H1 (cell line): ENCODE results near the gene GNAS. TPM values are rescaled to one million over a fixed set of nuclear protein-coding genes. Genes with fewer than 3 reads are reported as not detected.

Source experiments
- CTCF ChIA-PET: fragments of 300-600 bp; sonication (Branson Sonifier 250); formaldehyde crosslinking; loops from one replicate; lab custom pipeline; 2021; ENCODE audit not compliant: partially characterized antibody; lab: Charles Lee
- POLR2A ChIA-PET: fragments of 300-600 bp; sonication (Branson Sonifier 250); formaldehyde crosslinking; loops from one replicate; lab custom pipeline; 2021; ENCODE audit warnings: inconsistent platforms; ENCODE audit not compliant: partially characterized antibody; lab: Charles Lee
- DNase-seq, 2 experiments: peaks; one replicate each; pipeline versions ENCODE4 v3.0.0 to v3.0.0-alpha.2; 2010 to 2022; ENCODE audit warnings: low spot score in 2 of 2, low read depth in 1 of 2, mixed read lengths in 1 of 2
- FAIRE-seq: peaks from 2 replicates; lab custom pipeline; 2011; peaks lifted over from hg19 to GRCh38; lab: Jason Lieb, UNC
- H2AFZ ChIP-seq: 2 replicates; pipeline ENCODE4 v1.8.1; 2012; ENCODE audit warnings: low read length, inconsistent platforms
- H2AK5ac ChIP-seq: 2 replicates; pipeline ENCODE4 v1.6.1; 2013; ENCODE audit warnings: low read depth, low read length
- H2BK120ac ChIP-seq: replicated peaks from 2 replicates; pipeline ENCODE3; 2013; ENCODE audit warnings: low read depth, low read length, inconsistent platforms
- H2BK12ac ChIP-seq: 2 replicates; pipeline ENCODE4 v1.6.1; 2013; ENCODE audit warnings: low read depth, low read length
- H2BK15ac ChIP-seq: 2 replicates; pipeline ENCODE4 v1.6.1; 2013; ENCODE audit warnings: low read length
- H2BK20ac ChIP-seq: 2 replicates; pipeline ENCODE4 v1.6.1; 2013; ENCODE audit warnings: low read length
- H2BK5ac ChIP-seq: 2 replicates; pipeline ENCODE4 v1.6.1; 2013; ENCODE audit warnings: low read depth, low read length
- H3K14ac ChIP-seq: 2 replicates; pipeline ENCODE4 v1.6.1; 2013; ENCODE audit warnings: inconsistent platforms; ENCODE audit not compliant: insufficient read length
- H3K18ac ChIP-seq: 2 replicates; pipeline ENCODE4 v1.6.1; 2013; ENCODE audit warnings: low read length; ENCODE audit errors: extremely low read depth
- H3K23ac ChIP-seq: 2 replicates; pipeline ENCODE4 v1.6.1; 2013; ENCODE audit warnings: inconsistent platforms; ENCODE audit not compliant: insufficient read length
- H3K23me2 ChIP-seq: 2 replicates; pipeline ENCODE4 v1.6.1; 2013; ENCODE audit warnings: low read depth, low read length
- H3K27ac ChIP-seq: 2 replicates; pipeline ENCODE4 v1.6.1; 2011; ENCODE audit warnings: low read depth, low read length, inconsistent platforms
- H3K27me3 ChIP-seq, 4 experiments: replicated peaks in 1 of 4; 1 replicate in 1 of 4; 2 replicates in 3 of 4; pipeline versions ENCODE4 v1.6.1 to v1.8.1; 2011 to 2013; ENCODE audit warnings: low read length in 3 of 4, mild to moderate bottlenecking in 3 of 4, inconsistent platforms in 2 of 4, mixed read lengths in 2 of 4, moderate library complexity in 1 of 4; ENCODE audit not compliant: control insufficient read depth in 3 of 4, insufficient read depth in 3 of 4; ENCODE audit errors: extremely low read depth in 1 of 4
- H3K36me3 ChIP-seq, 4 experiments: 2 replicates each; pipeline versions ENCODE4 v1.6.1 to v1.8.1; 2011 to 2013; ENCODE audit warnings: mild to moderate bottlenecking in 4 of 4, low read length in 3 of 4, moderate library complexity in 2 of 4, control low read depth in 1 of 4, inconsistent platforms in 1 of 4; ENCODE audit not compliant: insufficient read depth in 4 of 4, control insufficient read depth in 2 of 4
- H3K4ac ChIP-seq: replicated peaks from 2 replicates; pipeline ENCODE3; 2013; ENCODE audit warnings: low read length, low read depth, mixed read lengths, inconsistent platforms; ENCODE audit not compliant: insufficient read length
- H3K4me1 ChIP-seq, 4 experiments: replicated peaks in 1 of 4; 1 replicate in 1 of 4; 2 replicates in 3 of 4; pipeline versions ENCODE4 v1.6.1 to v1.8.1; 2011 to 2013; ENCODE audit warnings: low read length in 3 of 4, inconsistent platforms in 2 of 4, mixed read lengths in 1 of 4; ENCODE audit not compliant: insufficient read depth in 4 of 4, control insufficient read depth in 3 of 4
- H3K4me2 ChIP-seq, 2 experiments: 2 replicates each; pipeline versions ENCODE4 v1.6.1 to v1.8.1; 2011 to 2013; ENCODE audit warnings: low read depth in 2 of 2, low read length in 2 of 2, control low read depth in 1 of 2, inconsistent platforms in 1 of 2, mild to moderate bottlenecking in 1 of 2; ENCODE audit not compliant: insufficient read depth in 1 of 2
- H3K4me3 ChIP-seq, 4 experiments: fragments of 200-600, 300-600 bp in 1 of 4; sonication (generic), shearing (Covaris generic), sonication (Bioruptor Twin) in 1 of 4; 2 replicates each; pipeline versions ENCODE4 v1.5.1 to v1.8.1; 2011 to 2016; ENCODE audit warnings: low read length in 4 of 4, low read depth in 3 of 4, control low read depth in 2 of 4, inconsistent platforms in 2 of 4, mild to moderate bottlenecking in 2 of 4, mixed read lengths in 1 of 4, moderate library complexity in 1 of 4; ENCODE audit not compliant: insufficient read depth in 2 of 4; ENCODE audit errors: extremely low read depth in 1 of 4
- H3K56ac ChIP-seq: replicated peaks from 2 replicates; pipeline ENCODE3; 2013; ENCODE audit warnings: low read depth, mild to moderate bottlenecking, mixed read lengths, low read length, inconsistent platforms; ENCODE audit not compliant: insufficient read length
- H3K79me1 ChIP-seq: 2 replicates; pipeline ENCODE4 v1.6.1; 2013; ENCODE audit warnings: low read depth, low read length, control low read depth
- H3K79me2 ChIP-seq, 2 experiments: 2 replicates each; pipeline versions ENCODE4 v1.6.1 to v1.8.1; 2012 to 2013; ENCODE audit warnings: low read length in 2 of 2, mild to moderate bottlenecking in 2 of 2, inconsistent platforms in 1 of 2; ENCODE audit not compliant: insufficient read depth in 2 of 2, control insufficient read depth in 1 of 2
- H3K9ac ChIP-seq, 4 experiments: replicated peaks in 1 of 4; 1 replicate in 1 of 4; 2 replicates in 3 of 4; pipeline versions ENCODE4 v1.6.1 to v1.8.1; 2011 to 2013; ENCODE audit warnings: low read depth in 3 of 4, low read length in 3 of 4, control low read depth in 2 of 4, mild to moderate bottlenecking in 2 of 4, moderate library complexity in 2 of 4, inconsistent platforms in 1 of 4; ENCODE audit errors: extremely low read depth in 1 of 4
- H3K9me3 ChIP-seq, 2 experiments: 2 replicates each; pipeline versions ENCODE4 v1.6.1 to v1.8.1; 2012 to 2013; ENCODE audit warnings: mild to moderate bottlenecking in 2 of 2, moderate library complexity in 2 of 2, control low read depth in 1 of 2, inconsistent platforms in 1 of 2, low read depth in 1 of 2, low read length in 1 of 2, mixed read lengths in 1 of 2; ENCODE audit not compliant: insufficient read depth in 2 of 2
- H4K20me1 ChIP-seq, 2 experiments: replicated peaks in 1 of 2; 2 replicates each; pipeline versions ENCODE3 to v1.8.1; 2011 to 2013; ENCODE audit warnings: inconsistent platforms in 2 of 2, low read length in 2 of 2, mild to moderate bottlenecking in 1 of 2; ENCODE audit not compliant: insufficient read depth in 2 of 2, control insufficient read depth in 1 of 2
- H4K5ac ChIP-seq: 2 replicates; pipeline ENCODE4 v1.6.1; 2013; ENCODE audit warnings: low read length, low read depth, mixed read lengths, inconsistent platforms; ENCODE audit not compliant: insufficient read length
- H4K8ac ChIP-seq: 2 replicates; pipeline ENCODE4 v1.8.0; 2013; ENCODE audit warnings: mild to moderate bottlenecking, moderate library complexity, low read length, inconsistent platforms; ENCODE audit not compliant: insufficient read depth; ENCODE audit errors: extremely low read depth
- H4K91ac ChIP-seq: replicated peaks from 2 replicates; pipeline ENCODE3; 2013; ENCODE audit warnings: low read length, mixed read lengths, inconsistent platforms; ENCODE audit not compliant: insufficient read length
- ASH2L ChIP-seq: fragments of 200-600, 300-600 bp; sonication (generic); IDR thresholded peaks from one replicate; pipeline ENCODE4 v1.7.1; 2017; ENCODE audit warnings: low read length
- BRCA1 ChIP-seq: IDR thresholded peaks from 2 replicates; pipeline ENCODE4 v1.6.1; 2012; ENCODE audit warnings: low read depth, low read length, improper control_type of control experiment
- POLR2A ChIP-seq, 2 experiments: IDR thresholded peaks; 1 replicate in 1 of 2; 2 replicates in 1 of 2; pipeline ENCODE4 v1.6.1; 2011; ENCODE audit warnings: low read depth in 2 of 2, low read length in 2 of 2, mild to moderate bottlenecking in 2 of 2; ENCODE audit errors: control extremely low read depth in 1 of 2
- TAF7 ChIP-seq: optimal IDR thresholded peaks from 2 replicates; pipeline ENCODE3; 2011; ENCODE audit warnings: low read depth, mild to moderate bottlenecking, inconsistent platforms, low read length, moderate library complexity, borderline replicate concordance
- WGBS, 2 experiments: shearing (Covaris generic) in 1 of 2; methylation state at CpG; one replicate each; pipeline versions ENCODE4 v1.1.6 to v1.1.7; 2013 to 2015; ENCODE audit warnings: low lambda C conversion rate in 2 of 2, mixed read lengths in 2 of 2, inconsistent platforms in 1 of 2, low coverage in 1 of 2, missing lambda C conversion rate in 1 of 2; ENCODE audit not compliant: insufficient replicate concordance in 2 of 2, insufficient coverage in 1 of 2, insufficient read length in 1 of 2; ENCODE audit errors: extremely low coverage in 1 of 2, missing lambda C conversion rate in 1 of 2; 5-methylcytosine and 5-hydroxymethylcytosine counted together
- polyA plus RNA-seq, 7 experiments: library from polyadenylated mRNA; depleted of rRNA in 3 of 7; stranded (reverse) in 5 of 7; unstranded in 2 of 7; fragments of >200 nt in 5 of 7; fragments of 200-250 nt in 2 of 7; gene quantifications; 1 replicate in 5 of 7; 2 replicates in 1 of 7; 4 replicates in 1 of 7; pipeline versions ENCODE4 v1.2.1 to v1.2.3, GENCODE V29; 2011 to 2013; ENCODE audit warnings: missing spikeins in 2 of 7, mixed read lengths in 2 of 7
- total RNA-seq: library from RNA; stranded (reverse); fragmentation: NEBNext Ultra II Directional; extraction: Animal tissue kit (Norgen Biotek cat#: 25700); gene quantifications from 2 replicates; pipeline ENCODE4 v1.2.1, GENCODE V29; 2021

Gene GNAS
- total and polyA plus RNA-seq, 2 of the 8 experiments (the other 6 are each of a cell fraction or from before 2014, with no cell fraction given), result 989 to 1,613 TPM

GRCh38 chr20:58883241-58883691 is 30.8 kb downstream of the GNAS start:
- H4K5ac ChIP-seq, result no peak overlapping the region
- H2BK120ac ChIP-seq, result no peak overlapping the region
- FAIRE-seq, result peak; percentile 19
- H3K9ac ChIP-seq, result no peak overlapping the region
- peaks cover 0 to 8% (median 3%) of the 10 kb centered on the region in 4 experiments; a peak in 2 of 8 replicates for H3K36me3 ChIP-seq
- no peak overlapping the region for H2BK15ac ChIP-seq
- H4K20me1 ChIP-seq, result no peaks in the 10 kb centered on the region
- no peak overlapping the region for H2AFZ ChIP-seq
- no peaks in the 10 kb centered on the region; a peak in 1 of 4 replicates for H3K79me2 ChIP-seq
- peaks cover 2 to 3% of the 10 kb centered on the region in 2 experiments; a peak in 1 of 4 replicates for H3K9me3 ChIP-seq
- TF ChIP-seq BRCA1 (no peak), TAF7 (peak; percentile 43), POLR2A (IDR thresholded peaks at IDR 0.05; ENCODE audit: control extremely low read depth in 1 of 2, low read depth in 2 of 2, low read length in 2 of 2) (peak in 1 of 2 experiments; percentile 54; a peak in 2 of 3 replicates), ASH2L (peak; percentile 44)
- no peak overlapping the region for H3K23ac ChIP-seq
- H4K91ac ChIP-seq, result no peak overlapping the region
- H3K4me3 ChIP-seq, result peak overlapping the region in 2 of 4 experiments; percentile 6 to 39; a peak in 2 of 8 replicates
- no peak overlapping the region for H2AK5ac ChIP-seq
- H3K4me1 ChIP-seq, result peaks cover 0 to 16% (median 13%) of the 10 kb centered on the region in 4 experiments
- H4K8ac ChIP-seq, result no peak overlapping the region; the same call in 1 of the 2 replicates
- H3K79me1 ChIP-seq, result no peaks in the 10 kb centered on the region
- ChIA-PET POLR2A (interaction anchor here (0.7 to 3.0 kb wide), 14 partner anchors 8 to 402 kb away, joined by 3 to 13 read pairs (median 4); partner anchors contain the start of gene ATP5F1E), CTCF (interaction anchor here (0.6 to 6.8 kb wide), 8 partner anchors 9 to 249 kb away, joined by 3 to 61 read pairs (median 3); no protein-coding TSS in a partner anchor)
- H2BK12ac ChIP-seq, result peak overlapping the region; percentile 70; the same call in 1 of the 2 replicates
- H3K18ac ChIP-seq, result peak overlapping the region; percentile 86
- peak overlapping the region; percentile 50 to 54 for H3K4me2 ChIP-seq
- H3K23me2 ChIP-seq, result no peaks in the 10 kb centered on the region; the same call in 1 of the 2 replicates
- H2BK5ac ChIP-seq, result peak overlapping the region; percentile 46; the same call in 1 of the 2 replicates
- H3K27me3 ChIP-seq, result no peaks in the 10 kb centered on the region
- no peak overlapping the region for H3K56ac ChIP-seq
- DNase-seq, result no peak
- 18% methylated on average over 9 of the region's 9 CpGs; no CpG with 5 or more reads in 1 of the 2 experiments for WGBS, 2 experiments
- 0 out of 2 replicates have a peak overlapping the region, but pooled peaks have one; percentile 24 for H2BK20ac ChIP-seq
- H3K27ac ChIP-seq, result 0 out of 2 replicates have a peak overlapping the region, but pooled peaks have one; percentile 37
- H3K4ac ChIP-seq, result no peak overlapping the region
- no peak overlapping the region for H3K14ac ChIP-seq
